ENCODE data around the gene UGT1A4.

DNA sequence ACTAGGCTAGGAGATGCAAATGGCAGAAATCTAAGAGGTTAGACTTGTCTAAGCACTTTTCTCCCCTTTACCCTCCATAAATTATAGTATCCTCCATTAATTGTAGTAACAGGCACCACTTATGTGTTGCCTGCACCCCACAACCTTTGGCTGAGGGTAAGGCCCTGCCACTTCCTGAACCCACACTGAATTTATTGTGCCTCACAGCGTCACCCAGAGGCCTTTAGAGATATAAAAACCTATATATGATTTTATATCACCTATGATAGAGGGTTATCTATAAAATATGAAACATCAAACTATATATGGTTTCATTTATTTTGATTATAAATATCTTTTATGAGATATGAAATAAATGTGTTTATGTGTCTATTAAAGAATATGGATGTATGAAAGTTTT, 44.2 kb upstream of the UGT1A4 start:
- TF ChIP-seq GATA2 (IDR thresholded peaks at IDR 0.05; ENCODE audit: low read depth, low read length), result no peak
- no peak for TF ChIP-seq GATA3 (IDR thresholded peaks at IDR 0.05; ENCODE audit: low read depth, low read length)
